GM21390 (cell line): ENCODE measurements around the gene TBC1D24.

Source experiments
- ATAC-seq: cut with Tn5 transposase; IDR thresholded peaks from one replicate; pipeline ENCODE4 v1.9.1; 2021; ENCODE audit not compliant: unreplicated experiment

Gene TBC1D24

GRCh38 chr16:2449118-2449517 is 25.8 kb upstream of the TBC1D24 start:
- ATAC-seq, result no peak

GRCh38 chr16:2450535-2450934 is 24.4 kb upstream of the TBC1D24 start:
- ATAC-seq, result no peak

- ATAC-seq, result no peak
These were observed 23.9 kb upstream of the TBC1D24 start for GRCh38 chr16:2450975-2451381.

GRCh38 chr16:2451851-2452320 is 23.0 kb upstream of the TBC1D24 start:
- no peak for ATAC-seq

GRCh38 chr16:2452650-2453049 is 22.3 kb upstream of the TBC1D24 start:
- no peak for ATAC-seq

- ATAC-seq, result no peak
These were observed 19.7 kb upstream of the TBC1D24 start for GRCh38 chr16:2455081-2455845.

- ATAC-seq, result no peak
These were observed 18.3 kb upstream of the TBC1D24 start for GRCh38 chr16:2456551-2457153.

- ATAC-seq, result no peak
These were observed 17.7 kb upstream of the TBC1D24 start for GRCh38 chr16:2457267-2457666.

- no peak for ATAC-seq
These were observed 17.0 kb upstream of the TBC1D24 start for GRCh38 chr16:2457946-2458345.

GRCh38 chr16:2458887-2459646 is 15.9 kb upstream of the TBC1D24 start:
- ATAC-seq, result no peak

- peak; percentile 85 for ATAC-seq
These were observed 15.1 kb upstream of the TBC1D24 start, which contains the start of gene TEDC2 for GRCh38 chr16:2459647-2460390. Gene TEDC2, plus strand, starts transcription at chr16:2460109. Its CDS starts 36 bp downstream, at chr16:2460145.

GRCh38 chr16:2460391-2460713 is 14.6 kb upstream of the TBC1D24 start:
- ATAC-seq, result no peak

GRCh38 chr16:2460916-2461315 is 14.0 kb upstream of the TBC1D24 start:
- ATAC-seq, result no peak

- no peak for ATAC-seq
These were observed 12.7 kb upstream of the TBC1D24 start for GRCh38 chr16:2462031-2462866.

- no peak for ATAC-seq
These were observed 10.6 kb upstream of the TBC1D24 start for GRCh38 chr16:2464333-2464732.

- no peak for ATAC-seq
These were observed 9.1 kb upstream of the TBC1D24 start for GRCh38 chr16:2465653-2466415.

GRCh38 chr16:2466667-2467527 is 8.0 kb upstream of the TBC1D24 start:
- no peak for ATAC-seq

- no peak for ATAC-seq
These were observed 7.2 kb upstream of the TBC1D24 start for GRCh38 chr16:2467528-2468232.
